Measurements from ENCODE around the gene SMAD5. TPM values are rescaled to one million over a fixed set of nuclear protein-coding genes. Genes with fewer than 3 reads are reported as not detected.

SMAD5 gene
- total RNA-seq, 1 donor from 2014 or later: 30.4 TPM

DNA sequence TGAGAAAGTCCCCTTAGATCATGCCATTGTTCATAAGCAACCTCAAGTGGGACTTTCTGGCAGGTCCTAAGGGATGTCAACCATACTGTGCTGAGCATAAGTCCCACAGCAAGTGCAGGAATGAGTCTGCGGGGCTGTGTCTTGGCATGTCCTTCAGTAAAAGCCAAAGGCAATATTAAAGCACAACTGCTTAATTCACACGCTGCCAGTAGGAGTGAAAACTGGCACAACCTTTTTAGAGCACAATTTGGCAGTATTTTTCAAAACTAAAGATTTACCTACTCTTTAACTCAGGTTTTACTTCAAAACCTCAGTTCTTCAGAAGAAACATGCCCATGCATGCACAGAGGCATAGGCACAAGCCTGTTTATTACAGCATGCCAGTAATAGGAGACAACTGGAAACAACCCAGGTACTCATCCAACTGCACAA, 24.4 kb upstream of the SMAD5 start:
- ATAC-seq (ENCODE audit: low read depth) (no peak), DNase-seq (no peak)
- intact Hi-C loops (cut with micrococcal nuclease): no loop called here
- Mint-ChIP-seq H3K4me1 (no peaks in the 10 kb centered on the region), H3K27me3 (peaks cover 4% of the 10 kb centered on the region), H3K36me3 (ENCODE audit: low read depth) (no peaks in the 10 kb centered on the region), H3K4me3 (no peak overlapping the region), H3K27ac (no peak overlapping the region), H3K9me3 (no peaks in the 10 kb centered on the region)
- ChIA-PET CTCF (no interaction called here), POLR2A (no interaction called here)
- TF ChIP-seq, protein P1, sequence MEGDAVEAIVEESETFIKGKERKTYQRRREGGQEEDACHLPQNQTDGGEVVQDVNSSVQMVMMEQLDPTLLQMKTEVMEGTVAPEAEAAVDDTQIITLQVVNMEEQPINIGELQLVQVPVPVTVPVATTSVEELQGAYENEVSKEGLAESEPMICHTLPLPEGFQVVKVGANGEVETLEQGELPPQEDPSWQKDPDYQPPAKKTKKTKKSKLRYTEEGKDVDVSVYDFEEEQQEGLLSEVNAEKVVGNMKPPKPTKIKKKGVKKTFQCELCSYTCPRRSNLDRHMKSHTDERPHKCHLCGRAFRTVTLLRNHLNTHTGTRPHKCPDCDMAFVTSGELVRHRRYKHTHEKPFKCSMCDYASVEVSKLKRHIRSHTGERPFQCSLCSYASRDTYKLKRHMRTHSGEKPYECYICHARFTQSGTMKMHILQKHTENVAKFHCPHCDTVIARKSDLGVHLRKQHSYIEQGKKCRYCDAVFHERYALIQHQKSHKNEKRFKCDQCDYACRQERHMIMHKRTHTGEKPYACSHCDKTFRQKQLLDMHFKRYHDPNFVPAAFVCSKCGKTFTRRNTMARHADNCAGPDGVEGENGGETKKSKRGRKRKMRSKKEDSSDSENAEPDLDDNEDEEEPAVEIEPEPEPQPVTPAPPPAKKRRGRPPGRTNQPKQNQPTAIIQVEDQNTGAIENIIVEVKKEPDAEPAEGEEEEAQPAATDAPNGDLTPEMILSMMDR (IDR thresholded peaks at IDR 0.05): no peak

DNA sequence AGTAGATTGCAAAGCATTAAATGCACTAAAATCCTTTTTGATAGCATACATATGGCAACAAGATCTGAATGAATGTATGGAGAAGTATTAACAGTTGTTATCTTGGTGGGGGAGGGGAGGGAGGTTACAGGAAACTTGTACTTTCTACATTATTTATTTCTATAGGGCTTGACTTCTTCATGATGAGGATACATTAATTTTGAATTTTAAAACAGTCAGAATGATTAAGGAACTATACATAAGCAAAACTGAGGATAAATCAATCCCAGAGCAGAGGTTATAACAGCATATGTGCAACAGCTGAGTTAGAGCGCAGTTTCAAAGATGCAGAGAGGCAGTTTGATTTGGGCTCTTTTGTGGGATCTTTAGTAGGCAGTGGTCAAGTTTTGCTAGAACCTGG, 23.9 kb upstream of the SMAD5 start:
- POLR2A ChIA-PET: no interaction called here
- H3K4me1 Mint-ChIP-seq: no peaks in the 10 kb centered on the region

DNA sequence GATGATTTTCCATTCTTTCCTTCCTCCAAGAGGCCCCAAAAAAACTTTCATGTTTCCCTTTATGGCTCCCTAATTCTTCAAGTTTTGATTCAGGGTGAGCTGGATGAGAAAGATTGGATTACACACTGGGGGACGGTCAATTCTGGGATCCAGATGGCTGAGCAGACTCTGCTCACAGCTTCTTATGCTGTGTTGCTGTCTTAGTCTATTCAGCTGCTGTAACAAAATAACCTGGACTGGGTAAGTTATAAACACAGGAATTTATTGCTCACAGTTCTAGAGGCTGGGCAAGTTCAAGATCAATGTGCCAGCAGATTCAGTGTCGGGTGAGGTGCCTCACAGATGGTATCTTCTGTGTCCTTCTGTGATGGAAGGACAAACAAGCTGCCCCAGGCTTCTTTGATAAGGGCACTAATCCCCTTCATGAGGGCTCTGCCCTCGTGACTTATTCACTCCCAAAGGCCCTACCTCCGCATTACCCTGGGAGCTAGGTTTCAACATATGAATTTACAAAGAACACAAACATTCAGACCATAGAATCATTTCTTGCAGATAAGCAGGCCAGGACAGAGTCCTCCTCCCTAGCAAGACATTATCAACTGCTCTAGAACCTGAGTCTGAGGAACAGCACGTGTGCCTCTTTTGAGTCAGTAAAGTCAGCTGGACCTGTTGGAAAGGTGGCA, 23.1 kb upstream of the SMAD5 start:
- no peaks in the 10 kb centered on the region for H3K9me3 Mint-ChIP-seq
- no peak overlapping the region for H3K4me3 Mint-ChIP-seq
- DNase-seq: no peak
- intact Hi-C loops (cut with micrococcal nuclease): no loop called here
- TF ChIP-seq, protein P1 (IDR thresholded peaks at IDR 0.05): no peak
- H3K27me3 Mint-ChIP-seq: peaks cover 4% of the 10 kb centered on the region
- H3K36me3 Mint-ChIP-seq (ENCODE audit: low read depth): no peaks in the 10 kb centered on the region
- ChIA-PET POLR2A (no interaction called here), CTCF (no interaction called here)
- no peak for ATAC-seq (ENCODE audit: low read depth)
- no peaks in the 10 kb centered on the region for H3K4me1 Mint-ChIP-seq
- no peak overlapping the region for H3K27ac Mint-ChIP-seq

More for the DNA sequence above, 23.9 kb upstream of the SMAD5 start:
- Mint-ChIP-seq H3K36me3 (ENCODE audit: low read depth) (no peaks in the 10 kb centered on the region), H3K27me3 (peaks cover 4% of the 10 kb centered on the region), H3K27ac (no peak overlapping the region), H3K4me3 (no peak overlapping the region), H3K9me3 (no peaks in the 10 kb centered on the region)
- no peak for ATAC-seq (ENCODE audit: low read depth)
- CTCF ChIA-PET: no interaction called here
- DNase-seq: no peak
- TF ChIP-seq, protein P1 (IDR thresholded peaks at IDR 0.05): no peak
- intact Hi-C loops (cut with micrococcal nuclease): no loop called here

DNA sequence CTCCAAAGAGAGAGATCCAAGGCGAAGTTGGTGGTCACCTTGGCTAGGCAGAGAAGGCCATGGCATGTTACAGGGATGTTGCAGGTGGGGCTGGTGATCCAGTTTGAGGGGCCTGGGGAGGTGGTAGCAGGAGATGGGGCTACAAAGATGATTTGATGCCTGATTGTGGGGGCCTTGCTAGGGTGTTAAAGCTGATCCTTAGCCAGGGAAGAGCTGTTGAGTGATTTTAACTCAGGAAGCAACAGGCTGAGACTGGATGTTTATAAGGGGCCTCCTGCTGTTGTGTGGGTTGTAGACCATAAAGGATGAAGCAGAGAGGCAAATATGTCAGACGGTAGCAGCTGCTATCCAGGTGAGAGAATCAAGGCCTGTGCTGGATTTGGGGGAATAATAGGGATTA, 19.0 kb upstream of the SMAD5 start:
- Mint-ChIP-seq H3K27me3 (peaks cover 8% of the 10 kb centered on the region), H3K4me3 (no peak overlapping the region), H3K9me3 (no peaks in the 10 kb centered on the region), H3K4me1 (no peaks in the 10 kb centered on the region), H3K27ac (no peak overlapping the region), H3K36me3 (ENCODE audit: low read depth) (no peaks in the 10 kb centered on the region)
- ChIA-PET POLR2A (no interaction called here), CTCF (interaction anchor here (1.6 kb wide), 1 partner anchor 13 kb away, joined by 3 read pairs; no protein-coding TSS in a partner anchor)
- DNase-seq (no peak), ATAC-seq (ENCODE audit: low read depth) (no peak)
- TF ChIP-seq, protein P1 (IDR thresholded peaks at IDR 0.05): no peak
- intact Hi-C loops (cut with micrococcal nuclease): no loop called here

DNA sequence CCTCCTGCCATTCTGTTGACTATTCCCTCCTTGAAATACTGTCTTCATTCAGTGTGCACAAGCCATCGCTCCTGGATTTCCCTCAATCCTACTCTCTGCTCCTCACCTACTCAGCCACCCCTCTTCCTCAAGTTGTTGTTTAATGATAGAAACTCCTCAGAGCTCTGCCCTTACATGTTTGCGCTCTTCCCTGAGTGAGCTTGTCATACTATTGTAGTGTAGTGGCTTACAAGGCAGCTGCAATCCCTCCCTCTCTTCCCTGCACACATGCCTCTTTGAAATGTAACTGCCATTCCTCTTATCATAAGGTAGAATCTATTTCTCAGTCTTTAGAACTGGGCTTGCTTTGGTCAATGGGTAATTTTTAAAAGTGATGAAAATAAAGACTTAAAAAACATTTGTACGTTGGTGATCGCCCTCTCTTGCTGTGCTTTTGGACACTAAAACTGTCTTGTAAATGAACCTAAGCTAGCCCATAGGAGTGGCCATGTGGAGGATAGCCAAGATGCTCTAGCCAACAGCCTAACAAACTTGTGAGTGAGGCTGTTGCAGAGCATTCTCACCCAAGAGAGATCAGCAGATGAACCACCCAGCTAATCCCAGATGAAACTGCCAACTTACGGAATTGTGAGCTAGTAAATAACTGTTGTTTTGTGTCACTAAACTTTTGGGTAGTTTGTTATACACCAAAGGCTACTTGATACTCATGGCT, 18.1 kb upstream of the SMAD5 start:
- POLR2A ChIA-PET: interaction anchor here (1.2 kb wide), 1 partner anchor 18 kb away, joined by 4 read pairs; the partner anchor contains the start of gene SMAD5
- Mint-ChIP-seq H3K4me1 (no peaks in the 10 kb centered on the region), H3K27me3 (peaks cover 8% of the 10 kb centered on the region)

More for the DNA sequence above, 18.1 kb upstream of the SMAD5 start:
- H3K27ac Mint-ChIP-seq: no peak overlapping the region
- TF ChIP-seq, protein P1 (IDR thresholded peaks at IDR 0.05): no peak
- no peaks in the 10 kb centered on the region for H3K36me3 Mint-ChIP-seq (ENCODE audit: low read depth)
- no peaks in the 10 kb centered on the region for H3K9me3 Mint-ChIP-seq
- intact Hi-C loops (cut with micrococcal nuclease): no loop called here
- ATAC-seq (ENCODE audit: low read depth) (no peak), DNase-seq (no peak)
- H3K4me3 Mint-ChIP-seq: no peak overlapping the region
- CTCF ChIA-PET: interaction anchor here (0.9 to 1.6 kb wide), 2 partner anchors 14 to 33 kb away, joined by 3 read pairs; no protein-coding TSS in a partner anchor

Measured in activated B cell treated with CpG ODN at 0.5 μM for 24 hours (primary cell).